NCI-H524 (cell line): Measurements from ENCODE around the gene NMNAT3.

Experiments
- DNase-seq, 2 experiments: peaks; one replicate each; lab custom pipeline; 2025; lab: John Stamatoyannopoulos, UW

NMNAT3 gene

GRCh38 chr3:139521144-139521543 lies 156.6 kb downstream of the NMNAT3 start:
- no peak for DNase-seq

GRCh38 chr3:139519998-139520737 lies 157.6 kb downstream of the NMNAT3 start:
- peak; percentile 32 to 66 for DNase-seq

GRCh38 chr3:139518926-139519842 lies 158.6 kb downstream of the NMNAT3 start:
- no peak for DNase-seq

GRCh38 chr3:139518306-139518705 lies 159.5 kb downstream of the NMNAT3 start:
- no peak for DNase-seq

- no peak for DNase-seq
Measured at GRCh38 chr3:139517321-139518065, 160.3 kb downstream of the NMNAT3 start.

- DNase-seq, result no peak
Measured at GRCh38 chr3:139514741-139515140, 163.0 kb downstream of the NMNAT3 start.
